ENCODE data around the gene PROB1. TPM values are rescaled to one million over a fixed set of nuclear protein-coding genes. Genes with fewer than 3 reads are reported as not detected.

The PROB1 gene
- total RNA-seq, 1 donor from 2014 or later = 3.6 TPM

DNA sequence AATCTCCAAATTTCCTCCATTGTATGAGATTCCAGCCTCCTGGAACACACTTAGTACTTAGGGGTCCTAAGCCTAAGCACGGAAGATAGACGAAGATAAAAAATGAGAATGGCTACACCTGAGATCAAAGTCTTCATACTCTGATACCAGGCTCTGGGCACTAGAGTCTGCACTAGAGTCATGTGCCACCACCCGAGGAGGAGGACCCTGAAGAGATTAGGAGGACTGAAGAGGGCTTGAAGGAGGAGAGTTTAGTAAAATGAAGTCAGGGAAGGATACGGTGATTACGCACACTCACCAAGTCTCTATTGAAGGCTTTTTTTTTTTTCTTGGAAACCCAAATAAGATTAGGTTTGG lies 9.6 kb upstream of the PROB1 start:
- DNase-seq (ENCODE audit: low read depth) = no peak
- Histone ChIP-seq H3K36me3 (ENCODE audit: control insufficient read depth, insufficient read depth, low read length) (peaks cover 2% of the 10 kb centered on the region), H3K4me3 (ENCODE audit: low read depth, low read length) (peak overlapping the region; percentile 15), H3K27me3 (ENCODE audit: control insufficient read depth, insufficient read depth, low read length) (no peaks in the 10 kb centered on the region)
- TF ChIP-seq, protein P1, sequence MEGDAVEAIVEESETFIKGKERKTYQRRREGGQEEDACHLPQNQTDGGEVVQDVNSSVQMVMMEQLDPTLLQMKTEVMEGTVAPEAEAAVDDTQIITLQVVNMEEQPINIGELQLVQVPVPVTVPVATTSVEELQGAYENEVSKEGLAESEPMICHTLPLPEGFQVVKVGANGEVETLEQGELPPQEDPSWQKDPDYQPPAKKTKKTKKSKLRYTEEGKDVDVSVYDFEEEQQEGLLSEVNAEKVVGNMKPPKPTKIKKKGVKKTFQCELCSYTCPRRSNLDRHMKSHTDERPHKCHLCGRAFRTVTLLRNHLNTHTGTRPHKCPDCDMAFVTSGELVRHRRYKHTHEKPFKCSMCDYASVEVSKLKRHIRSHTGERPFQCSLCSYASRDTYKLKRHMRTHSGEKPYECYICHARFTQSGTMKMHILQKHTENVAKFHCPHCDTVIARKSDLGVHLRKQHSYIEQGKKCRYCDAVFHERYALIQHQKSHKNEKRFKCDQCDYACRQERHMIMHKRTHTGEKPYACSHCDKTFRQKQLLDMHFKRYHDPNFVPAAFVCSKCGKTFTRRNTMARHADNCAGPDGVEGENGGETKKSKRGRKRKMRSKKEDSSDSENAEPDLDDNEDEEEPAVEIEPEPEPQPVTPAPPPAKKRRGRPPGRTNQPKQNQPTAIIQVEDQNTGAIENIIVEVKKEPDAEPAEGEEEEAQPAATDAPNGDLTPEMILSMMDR (IDR thresholded peaks at IDR 0.05; ENCODE audit: insufficient read depth, low read length, poor library complexity, severe bottlenecking) = no peak

DNA sequence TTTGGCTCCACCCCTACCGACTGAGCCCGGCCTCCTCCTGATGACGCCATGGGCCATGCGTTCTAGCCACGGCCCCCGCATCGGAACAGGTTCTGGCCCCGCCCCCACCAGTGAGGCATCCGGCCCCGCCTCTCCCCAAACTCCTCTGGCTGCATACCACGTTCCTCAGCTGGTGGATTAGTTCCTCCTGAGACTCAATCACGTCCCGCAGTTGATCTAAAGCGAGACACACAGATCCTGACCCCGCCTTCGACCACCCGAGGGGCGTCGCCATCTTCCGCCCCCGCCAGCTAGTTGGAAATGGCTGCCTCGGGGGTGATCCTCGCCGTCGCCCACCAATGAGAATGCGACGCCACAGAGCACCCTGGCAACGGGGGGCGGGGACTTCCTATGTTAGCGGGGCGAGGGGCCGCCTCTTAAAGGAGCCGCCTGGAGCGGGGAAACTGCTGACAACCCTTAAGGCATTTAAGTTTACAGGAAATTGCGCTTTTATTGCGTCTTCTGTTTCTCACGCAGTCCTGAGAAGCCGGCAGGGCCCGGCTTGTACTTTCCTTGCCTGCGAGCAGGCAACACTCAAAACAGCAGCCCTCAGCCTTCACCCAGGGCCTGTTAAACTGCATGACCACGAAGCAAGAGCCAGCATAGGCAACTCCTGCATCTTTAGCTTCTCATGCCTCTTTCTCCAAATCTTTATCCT lies 9.0 kb upstream of the PROB1 start, which contains the start of gene SPATA24:
TSS of gene SPATA24 (minus strand) at position 303 of the 697 bp plus-strand sequence. CDS start at position 274, 29 bp downstream.
- peak within 1 kb of the TSS; percentile 61 for H3K4me3 ChIP-seq (ENCODE audit: low read depth, low read length)
- H3K36me3 ChIP-seq (ENCODE audit: control insufficient read depth, insufficient read depth, low read length) = peaks cover 2% of the 10 kb centered on the region
- H3K27me3 ChIP-seq (ENCODE audit: control insufficient read depth, insufficient read depth, low read length) = no peaks in the 10 kb centered on the region
- DNase-seq (ENCODE audit: low read depth) = peak; percentile 86
- TF ChIP-seq, protein P1 (IDR thresholded peaks at IDR 0.05; ENCODE audit: insufficient read depth, low read length, poor library complexity, severe bottlenecking) = no peak

DNA sequence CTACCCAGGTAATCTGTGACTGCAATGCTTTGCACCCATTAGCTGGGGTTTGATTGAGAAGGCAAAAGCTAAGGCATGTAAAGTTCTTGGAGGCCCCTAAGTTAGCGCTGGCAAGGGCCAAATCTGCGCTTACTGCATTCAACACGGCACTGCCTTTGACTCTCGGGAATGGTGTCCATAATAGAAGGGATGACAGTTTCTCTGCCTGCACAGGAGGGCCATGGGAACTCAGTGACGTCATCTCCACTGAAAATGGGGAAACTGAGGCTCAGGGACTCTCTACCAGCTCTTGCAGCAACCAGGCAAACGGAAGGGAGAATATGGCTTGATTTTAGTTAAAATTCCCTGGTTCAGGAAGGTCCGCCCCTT lies 8.5 kb upstream of the PROB1 start:
- H3K27me3 ChIP-seq (ENCODE audit: control insufficient read depth, insufficient read depth, low read length) = no peaks in the 10 kb centered on the region
- peak overlapping the region; percentile 61 for H3K4me3 ChIP-seq (ENCODE audit: low read depth, low read length)
- DNase-seq (ENCODE audit: low read depth) = no peak
- TF ChIP-seq, protein P1 (IDR thresholded peaks at IDR 0.05; ENCODE audit: insufficient read depth, low read length, poor library complexity, severe bottlenecking) = no peak
- H3K36me3 ChIP-seq (ENCODE audit: control insufficient read depth, insufficient read depth, low read length) = peaks cover 2% of the 10 kb centered on the region

DNA sequence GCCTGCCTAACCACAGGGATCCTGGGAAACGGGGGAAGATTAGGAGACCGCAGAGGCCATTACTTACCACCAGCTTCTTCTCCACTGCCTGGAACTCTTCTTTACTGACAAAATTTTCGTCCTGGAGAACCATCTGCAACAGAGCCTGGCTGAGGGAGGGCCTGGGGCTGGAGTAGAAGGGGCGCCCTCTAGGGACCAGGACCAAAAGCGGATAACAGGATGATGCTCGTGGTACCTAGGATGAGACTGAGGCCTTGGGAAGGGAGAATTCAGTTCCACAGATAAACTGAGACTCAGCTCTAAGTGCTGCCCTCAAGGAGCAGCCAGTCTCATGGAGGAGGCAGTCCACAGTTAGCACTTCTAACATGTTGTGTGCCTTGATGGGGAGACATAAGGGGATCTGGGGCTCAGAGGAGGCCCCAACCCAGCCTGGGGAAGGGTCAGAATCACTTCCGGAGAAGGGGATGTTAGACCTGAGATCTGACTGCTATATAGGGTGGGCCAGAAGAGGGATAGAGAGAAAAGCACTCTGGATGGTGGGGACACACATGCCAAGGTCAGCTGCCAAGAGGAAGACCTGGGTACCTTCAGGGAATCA lies 7.8 kb upstream of the PROB1 start:
- no peak for DNase-seq (ENCODE audit: low read depth)

DNA sequence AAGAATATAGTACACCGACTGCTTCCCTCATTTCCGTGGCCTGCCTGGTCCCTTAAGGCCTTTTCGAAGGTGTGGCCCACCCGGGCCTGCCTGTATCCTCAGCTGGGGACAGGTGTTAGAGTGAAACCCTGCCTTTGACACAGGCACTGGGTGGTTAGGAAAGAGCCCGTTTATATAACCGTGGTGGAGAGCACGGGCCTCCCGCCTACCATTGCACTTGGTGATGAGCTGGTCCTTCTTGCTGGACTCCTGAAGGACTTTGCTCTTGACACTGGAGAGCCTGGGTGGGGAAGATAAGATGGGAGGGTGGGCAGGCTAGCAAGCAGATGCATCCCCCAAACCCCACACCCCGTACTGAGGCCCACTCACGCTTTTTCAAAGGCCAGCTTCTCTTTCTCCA lies 6.6 kb upstream of the PROB1 start:
- Histone ChIP-seq H3K27me3 (ENCODE audit: control insufficient read depth, insufficient read depth, low read length) (no peaks in the 10 kb centered on the region), H3K36me3 (ENCODE audit: control insufficient read depth, insufficient read depth, low read length) (peaks cover 2% of the 10 kb centered on the region), H3K4me3 (ENCODE audit: low read depth, low read length) (no peak overlapping the region)
- no peak for DNase-seq (ENCODE audit: low read depth)
- TF ChIP-seq, protein P1 (IDR thresholded peaks at IDR 0.05; ENCODE audit: insufficient read depth, low read length, poor library complexity, severe bottlenecking) = no peak

More for the DNA sequence above, 7.8 kb upstream of the PROB1 start:
- Histone ChIP-seq H3K4me3 (ENCODE audit: low read depth, low read length) (no peak overlapping the region), H3K36me3 (ENCODE audit: control insufficient read depth, insufficient read depth, low read length) (peaks cover 2% of the 10 kb centered on the region), H3K27me3 (ENCODE audit: control insufficient read depth, insufficient read depth, low read length) (no peaks in the 10 kb centered on the region)
- TF ChIP-seq, protein P1 (IDR thresholded peaks at IDR 0.05; ENCODE audit: insufficient read depth, low read length, poor library complexity, severe bottlenecking) = peak; percentile 45

All from kidney epithelial cell (primary cell).